Raji (cell line): Measurements from ENCODE around the gene DHCR24.

ENCODE experiments used
- POLR2A ChIP-seq: IDR thresholded peaks from 2 replicates; pipeline ENCODE4 v1.6.1; 2011; ENCODE audit warnings: low read depth, low read length, control low read depth; ENCODE audit not compliant: insufficient read depth

The DHCR24 gene

DNA sequence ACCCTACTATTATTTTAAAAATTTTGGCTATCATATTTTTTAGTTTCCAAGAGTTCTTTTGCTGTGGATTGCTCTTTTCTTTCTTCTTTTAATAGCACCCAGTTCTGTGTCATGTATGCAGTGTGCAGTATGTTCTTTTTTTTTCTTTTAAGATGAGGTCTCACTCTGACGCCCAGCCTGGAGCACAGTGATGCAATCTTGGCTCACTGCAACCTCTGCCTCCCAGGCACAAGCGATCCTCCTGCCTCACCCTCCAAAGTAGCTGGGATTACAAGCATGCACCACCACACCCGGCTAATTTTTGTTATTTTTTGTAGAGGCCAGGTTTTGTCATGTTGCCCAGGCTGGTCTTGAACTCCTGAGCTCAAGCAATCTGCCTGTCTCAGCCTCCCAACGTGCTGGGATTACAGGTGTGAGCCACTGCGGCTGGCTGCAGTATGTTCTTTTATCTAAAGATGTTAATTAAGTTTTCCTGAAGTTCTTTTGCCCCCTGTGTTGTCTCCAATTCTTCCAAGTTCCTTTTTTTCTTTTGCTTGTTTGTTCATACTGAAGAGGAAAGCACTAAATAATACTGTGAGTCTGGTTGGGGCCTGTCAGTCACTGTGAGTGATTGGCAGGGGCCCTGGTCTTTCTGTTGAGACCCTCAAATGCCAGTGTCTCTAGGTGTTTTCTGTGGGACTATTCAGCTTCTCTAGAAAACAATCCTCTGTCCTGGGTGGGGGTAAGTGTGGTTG, 68.4 kb downstream of the DHCR24 start:
- no peak for TF ChIP-seq POLR2A

DNA sequence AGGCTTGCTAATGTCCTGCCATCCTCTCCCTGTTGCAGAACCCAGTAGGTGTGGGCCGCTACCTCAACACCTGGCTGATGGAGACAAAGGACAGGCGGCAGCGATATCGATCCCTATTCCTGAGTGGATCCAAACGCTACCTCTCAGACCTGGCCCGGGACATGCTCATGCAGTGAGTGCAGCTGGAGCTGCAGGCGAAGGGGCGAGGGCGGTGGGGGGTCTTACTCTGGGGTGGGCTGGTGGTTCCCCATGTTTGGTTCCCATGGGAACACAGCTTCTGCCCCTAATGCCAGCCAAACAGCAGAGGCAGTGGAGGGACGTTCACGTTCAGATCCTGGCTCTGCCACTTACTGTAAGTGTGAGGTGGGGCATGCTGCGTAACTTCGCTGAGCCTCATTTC, 70.0 kb downstream of the DHCR24 start:
- no peak for TF ChIP-seq POLR2A

DNA sequence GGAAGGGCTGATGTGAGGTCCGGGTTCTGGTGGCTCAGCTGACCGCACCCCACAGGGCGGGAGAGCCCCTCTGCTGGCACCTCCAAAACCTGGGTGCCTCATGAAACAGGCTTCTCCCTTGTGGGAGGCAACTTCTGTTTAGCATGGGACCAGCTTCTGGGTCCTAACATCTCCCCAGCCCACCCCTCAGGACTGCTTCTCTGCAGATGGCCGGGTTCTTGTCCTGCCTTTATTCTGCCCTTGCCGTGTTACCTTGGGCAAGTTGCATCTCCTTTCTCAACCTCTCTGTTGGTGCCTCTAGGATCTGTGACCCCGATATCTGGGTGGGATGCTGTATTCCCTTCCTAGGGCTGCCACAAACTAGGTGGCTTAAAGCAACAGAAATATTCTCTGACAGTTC, 70.9 kb downstream of the DHCR24 start:
- no peak for TF ChIP-seq POLR2A

DNA sequence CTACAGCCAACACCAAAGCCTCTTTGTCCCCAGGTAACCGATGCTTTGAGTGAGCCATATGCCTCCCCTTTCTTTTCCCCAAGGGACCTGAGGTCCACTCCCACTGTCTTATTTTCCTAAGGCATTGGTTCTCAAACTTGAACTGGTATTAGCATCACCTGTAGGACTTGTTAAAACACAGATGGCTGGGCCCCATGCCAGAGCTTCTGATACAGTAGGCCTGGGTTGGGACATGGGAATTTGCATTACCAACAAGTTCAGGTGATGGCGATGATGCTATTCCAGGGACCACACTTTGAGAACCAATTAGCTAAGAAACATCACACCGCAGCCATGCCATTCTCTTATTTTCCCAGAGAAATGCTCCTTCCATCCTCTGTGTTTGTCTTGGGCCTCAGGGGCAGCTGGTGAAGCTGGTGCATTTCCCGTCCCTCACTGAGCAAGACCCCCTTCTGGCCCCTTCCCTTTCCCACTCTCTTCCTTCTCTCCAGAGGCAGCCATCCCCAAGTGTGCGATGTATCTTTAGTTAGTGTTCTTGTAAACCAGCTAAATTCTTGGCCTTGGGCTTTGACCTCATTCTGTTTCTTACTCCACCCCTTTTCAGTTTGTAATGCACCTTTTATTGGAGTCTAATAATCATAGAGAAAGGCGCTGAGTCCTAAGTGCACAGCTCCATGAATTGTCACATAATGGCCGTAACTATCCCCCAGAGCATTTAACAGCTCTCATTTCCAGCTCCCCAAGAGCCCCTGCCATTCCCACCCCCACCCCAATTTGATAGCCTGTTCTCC, 71.7 kb downstream of the DHCR24 start:
- TF ChIP-seq POLR2A, result no peak

DNA sequence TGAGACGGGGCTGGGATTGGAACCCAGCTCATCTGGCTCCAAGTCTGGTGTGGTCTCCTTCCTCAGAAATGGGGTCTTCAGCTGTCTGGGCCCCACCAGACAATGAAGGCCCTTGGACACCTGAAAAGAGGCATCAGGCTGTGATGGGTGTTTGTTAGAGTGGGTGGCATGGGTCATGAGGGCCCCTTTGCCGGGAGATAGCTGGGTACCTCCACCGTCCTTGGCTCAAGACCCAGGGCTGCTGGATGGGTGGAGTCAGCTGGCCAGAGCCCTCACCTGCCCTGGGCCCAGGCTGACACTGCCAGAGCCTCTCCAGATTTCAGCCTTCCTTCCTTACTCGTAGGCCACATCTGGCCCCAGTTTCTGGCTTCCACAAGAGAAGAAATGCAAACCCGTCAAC, 72.4 kb downstream of the DHCR24 start:
- TF ChIP-seq POLR2A, result no peak

DNA sequence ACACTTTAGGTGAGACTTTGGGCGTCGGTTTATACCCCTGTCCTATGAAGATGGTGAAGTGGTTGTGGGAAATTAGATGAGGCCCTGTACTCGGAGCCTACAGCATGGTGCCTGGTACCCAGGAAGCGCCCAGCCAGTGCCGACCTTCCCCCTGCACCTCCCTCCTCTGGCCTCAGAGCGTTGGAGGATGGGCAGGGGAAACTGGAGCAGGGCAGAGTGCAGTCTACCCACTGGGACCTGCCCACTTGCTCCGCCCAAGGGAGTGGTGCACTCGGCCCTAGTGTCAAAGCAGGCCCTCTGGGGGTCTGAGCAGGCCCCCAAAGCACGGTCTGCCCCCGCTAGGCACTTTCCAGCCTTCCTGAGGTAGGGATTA, 72.9 kb downstream of the DHCR24 start:
- no peak for TF ChIP-seq POLR2A

DNA sequence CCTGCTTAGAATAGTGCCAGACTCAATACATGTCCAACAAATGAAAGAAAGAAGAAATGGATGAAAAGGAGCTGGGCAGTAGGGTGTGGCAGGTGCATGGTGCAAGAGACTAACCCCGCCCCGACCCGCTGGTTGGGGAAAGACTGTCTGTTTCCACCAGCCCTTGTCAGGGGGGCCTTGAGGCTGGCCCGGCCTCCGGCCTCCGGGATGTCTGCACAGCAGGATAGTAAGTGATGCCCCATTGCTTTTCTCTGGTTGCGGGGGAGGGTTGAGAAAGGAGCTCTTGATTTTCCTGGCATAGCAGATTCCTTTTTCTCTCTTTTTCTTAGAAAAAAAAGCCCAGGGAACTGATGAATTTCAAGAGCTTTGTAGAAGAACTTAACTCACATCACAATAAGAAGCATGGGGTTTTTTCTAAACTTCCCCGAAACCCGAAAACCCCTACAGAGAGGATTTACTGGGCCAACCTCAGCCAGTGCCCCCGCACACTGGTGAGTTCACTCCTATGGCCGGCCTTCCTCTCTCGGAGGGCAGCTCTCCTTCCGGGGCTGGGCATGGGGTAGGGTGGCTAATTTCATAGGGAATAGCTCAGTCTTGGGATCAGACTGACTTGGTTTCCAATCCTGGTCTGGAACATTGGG, 73.4 kb downstream of the DHCR24 start:
- no peak for TF ChIP-seq POLR2A

DNA sequence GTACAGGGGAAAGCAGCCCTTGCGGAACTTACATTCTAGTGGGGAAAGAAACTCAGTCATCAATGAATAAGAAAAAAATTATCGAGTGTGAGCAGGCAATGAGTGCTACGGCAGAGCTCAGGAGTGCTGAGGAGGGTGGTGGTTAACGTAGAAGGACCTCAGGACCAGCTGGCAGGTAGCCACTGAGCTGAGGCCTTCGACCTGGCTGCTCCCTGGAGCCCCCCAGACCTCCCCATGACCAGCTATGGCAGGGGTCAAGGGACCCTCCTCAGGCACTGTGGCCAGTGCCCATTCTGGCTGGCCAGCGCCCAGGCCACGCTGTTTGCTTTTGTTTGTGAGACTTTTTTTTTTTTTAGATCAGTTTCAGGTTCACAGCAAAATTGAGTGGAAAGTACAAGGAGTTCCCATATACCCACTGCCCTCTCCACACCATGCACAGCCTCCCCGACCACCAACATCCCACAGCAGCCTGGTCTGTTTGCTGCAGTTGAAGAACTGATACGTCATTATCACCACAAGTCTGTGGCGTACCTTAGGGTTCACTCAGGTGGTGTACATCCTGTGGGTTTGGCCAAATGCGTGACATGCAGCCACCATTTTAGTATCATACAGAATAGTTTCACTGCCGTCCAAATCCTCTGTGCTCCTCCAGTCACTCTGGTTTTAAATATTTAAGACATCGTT, 74.1 kb downstream of the DHCR24 start:
- TF ChIP-seq POLR2A, result no peak

DNA sequence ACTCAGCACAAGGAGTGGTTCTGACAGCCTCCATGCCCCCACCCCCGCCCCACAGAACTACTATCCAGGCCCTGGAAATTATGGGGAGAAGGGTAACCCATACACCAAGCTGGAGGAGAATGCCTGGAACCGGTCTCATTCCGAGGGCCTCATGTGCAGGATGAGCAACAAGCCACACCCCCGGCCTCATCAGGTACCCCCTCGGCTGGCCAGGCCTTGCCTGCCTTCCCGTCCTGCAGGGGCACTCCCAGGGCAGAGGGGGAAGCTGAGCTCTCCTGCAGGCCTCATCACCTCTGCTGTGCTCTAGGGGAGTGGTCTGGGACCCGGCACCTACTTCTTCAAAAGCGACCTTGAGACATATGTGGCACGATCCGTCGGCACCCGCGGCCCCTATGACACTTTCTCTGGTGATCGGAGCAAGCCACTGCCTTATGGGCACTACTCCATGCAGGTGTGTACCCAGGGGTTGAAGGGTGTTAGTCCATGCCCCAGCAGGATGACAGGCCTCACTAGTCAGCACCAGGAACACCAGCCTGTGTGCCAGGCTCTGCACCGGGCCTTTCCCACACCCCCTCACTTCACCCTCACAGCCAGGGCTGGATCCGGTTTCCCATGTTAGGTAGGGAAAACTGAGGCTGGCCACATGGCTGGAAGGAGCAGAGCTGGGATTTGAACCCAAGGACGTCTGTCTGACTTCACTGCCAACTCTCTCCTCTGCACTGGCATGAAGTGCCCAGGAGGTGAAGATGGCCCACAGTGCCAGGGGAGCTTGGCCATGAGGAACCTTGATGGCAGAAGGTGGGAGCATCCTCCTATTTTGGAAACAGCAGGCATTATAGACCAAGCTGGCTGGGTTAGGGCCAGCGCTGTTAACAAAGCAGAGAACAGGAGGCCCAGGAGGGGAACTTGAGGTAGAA, 75.0 kb downstream of the DHCR24 start:
- no peak for TF ChIP-seq POLR2A

DNA sequence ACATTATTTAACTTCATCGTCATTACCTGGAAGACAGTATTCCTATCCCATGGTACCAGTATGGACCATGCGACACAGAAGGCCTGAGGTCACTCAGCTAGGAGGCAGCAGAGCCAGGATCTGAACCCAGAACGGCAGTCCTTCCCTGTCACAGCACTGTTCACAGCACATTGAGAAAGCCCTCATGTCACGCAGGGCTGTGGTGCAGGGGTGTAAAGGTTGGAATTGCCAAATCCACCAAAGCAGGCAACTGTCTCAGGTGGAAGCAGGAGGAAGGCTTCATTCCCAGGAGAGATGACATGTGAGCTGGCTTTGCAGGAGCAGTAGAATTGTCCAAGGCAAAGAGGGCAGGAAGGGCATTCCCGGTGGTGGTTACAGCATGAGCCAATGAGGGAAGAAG, 75.9 kb downstream of the DHCR24 start:
- TF ChIP-seq POLR2A, result no peak

DNA sequence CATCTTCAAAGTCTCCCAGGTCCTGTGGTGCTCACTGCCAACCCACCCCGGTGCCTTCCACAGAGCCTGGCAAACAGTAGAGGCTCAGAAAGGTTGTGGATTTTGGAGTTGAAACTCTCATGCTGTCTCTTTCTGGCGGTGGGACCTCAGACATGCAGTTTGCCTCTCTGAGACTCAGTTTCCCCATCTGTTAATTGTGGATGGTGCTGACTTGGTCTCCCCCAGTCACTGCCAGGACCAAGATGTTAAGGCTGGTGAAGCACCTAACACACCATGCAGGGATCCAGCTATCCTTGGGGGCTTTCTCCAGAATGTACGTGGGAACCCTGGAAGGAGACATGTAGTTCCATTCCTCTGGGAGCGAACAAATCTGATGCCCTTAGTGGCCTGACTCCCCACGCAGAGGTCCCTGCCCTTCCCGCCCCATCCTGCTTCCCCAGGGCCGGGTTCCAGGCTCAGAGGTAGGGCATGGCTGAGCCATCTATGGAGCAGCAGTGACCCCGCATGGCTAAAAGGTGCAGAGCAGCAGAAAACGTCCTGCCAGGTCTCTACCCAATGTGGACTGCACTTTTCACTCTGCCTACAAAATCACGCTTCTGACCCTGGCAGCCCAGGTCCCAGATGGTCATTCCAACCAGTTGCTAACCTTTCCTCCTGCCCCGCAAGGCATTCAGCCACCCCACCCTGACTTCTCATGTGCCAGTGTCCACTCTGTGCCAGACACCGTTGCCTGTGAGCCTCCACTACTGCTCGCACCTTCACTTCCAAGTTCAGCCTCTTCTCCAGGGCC, 76.6 kb downstream of the DHCR24 start:
- TF ChIP-seq POLR2A, result no peak

DNA sequence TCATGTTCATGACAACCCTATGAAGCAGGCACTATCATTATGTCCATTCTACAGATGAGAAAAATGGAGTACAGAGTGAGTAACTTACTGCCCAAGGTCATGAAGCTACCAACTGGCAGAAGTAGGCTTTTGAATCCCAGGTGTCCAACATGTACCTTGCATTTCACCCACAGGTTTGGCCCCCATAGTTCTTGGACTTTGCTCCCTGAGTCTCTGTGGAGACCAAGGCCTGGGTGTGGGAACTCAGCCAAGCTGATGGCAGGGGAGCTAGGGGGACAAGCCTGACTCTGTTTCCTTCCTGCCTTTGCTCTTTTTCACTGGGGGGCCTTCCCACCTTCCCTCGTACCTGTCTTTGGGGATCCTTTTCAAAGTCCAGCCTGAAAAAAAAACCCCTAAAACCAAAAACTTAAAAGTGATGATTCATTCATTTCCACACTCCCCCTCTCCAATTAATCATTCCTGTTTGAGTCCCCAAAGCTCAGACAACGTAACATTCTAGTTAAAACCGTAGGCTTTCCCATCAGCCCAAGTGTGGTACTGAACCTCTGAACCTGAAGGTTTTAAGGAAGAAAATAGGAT, 77.4 kb downstream of the DHCR24 start:
- TF ChIP-seq POLR2A, result no peak

DNA sequence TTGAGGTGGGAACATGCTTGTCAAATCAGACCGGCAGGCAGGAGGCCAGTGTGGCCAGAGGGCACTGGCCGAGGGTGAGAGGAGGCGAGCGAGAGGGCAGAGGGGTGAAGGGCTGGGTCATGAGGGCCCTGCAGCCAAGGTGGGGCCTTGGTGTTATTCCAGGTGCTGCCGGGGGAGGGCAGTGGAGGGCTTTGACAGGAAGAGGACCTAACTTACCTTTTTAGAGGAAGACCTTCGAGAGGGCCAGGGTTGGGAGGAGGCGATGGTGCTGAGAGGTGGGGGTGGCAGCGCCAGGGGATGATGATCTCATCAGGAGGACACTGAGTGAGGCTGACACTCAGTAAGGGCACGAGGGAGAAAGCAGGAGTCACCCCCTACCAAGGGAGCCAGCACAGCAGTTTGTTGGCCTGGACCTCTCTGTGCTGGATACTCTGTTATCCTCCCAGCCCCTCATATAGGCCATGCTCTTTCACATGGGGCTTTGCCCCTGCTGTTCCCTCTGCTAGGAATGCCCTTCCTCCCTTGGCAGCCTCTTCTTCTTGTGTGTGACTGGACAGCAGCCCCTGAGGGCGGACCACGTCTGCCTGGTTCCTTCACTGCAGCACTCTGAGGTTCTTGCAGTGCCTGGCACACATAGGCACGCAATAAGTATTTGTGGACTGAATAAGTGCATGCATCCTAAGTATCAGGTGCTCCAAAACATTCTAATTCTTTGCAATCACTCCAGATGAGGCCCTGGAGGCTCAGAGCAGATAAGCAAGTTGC, 78.4 kb downstream of the DHCR24 start:
- no peak for TF ChIP-seq POLR2A

DNA sequence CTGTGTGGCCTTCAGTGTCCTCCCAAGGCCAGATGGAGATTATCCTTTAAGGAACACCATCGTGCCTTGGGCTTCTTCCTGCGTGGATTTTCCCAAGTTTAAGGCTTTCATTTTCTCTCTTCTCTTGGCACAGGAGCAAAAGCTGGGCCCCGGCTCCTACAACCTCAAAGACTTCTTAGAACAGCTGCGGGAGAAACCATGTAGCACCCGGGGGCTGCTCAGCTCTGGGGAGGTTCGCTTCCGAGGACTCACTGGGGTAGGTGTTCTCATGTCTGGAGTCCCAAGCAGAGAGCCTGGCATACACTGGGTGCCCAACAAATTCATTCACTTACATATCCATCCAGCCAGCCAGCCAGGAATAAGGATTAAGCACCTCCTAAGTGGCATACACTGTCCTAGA, 79.2 kb downstream of the DHCR24 start:
- no peak for TF ChIP-seq POLR2A
